ENCODE data around the gene MTCL1. TPM values are rescaled to one million over a fixed set of nuclear protein-coding genes. Genes with fewer than 3 reads are reported as not detected.

MTCL1 gene
- total RNA-seq, 1 donor from 2014 or later, result 48.7 TPM

DNA sequence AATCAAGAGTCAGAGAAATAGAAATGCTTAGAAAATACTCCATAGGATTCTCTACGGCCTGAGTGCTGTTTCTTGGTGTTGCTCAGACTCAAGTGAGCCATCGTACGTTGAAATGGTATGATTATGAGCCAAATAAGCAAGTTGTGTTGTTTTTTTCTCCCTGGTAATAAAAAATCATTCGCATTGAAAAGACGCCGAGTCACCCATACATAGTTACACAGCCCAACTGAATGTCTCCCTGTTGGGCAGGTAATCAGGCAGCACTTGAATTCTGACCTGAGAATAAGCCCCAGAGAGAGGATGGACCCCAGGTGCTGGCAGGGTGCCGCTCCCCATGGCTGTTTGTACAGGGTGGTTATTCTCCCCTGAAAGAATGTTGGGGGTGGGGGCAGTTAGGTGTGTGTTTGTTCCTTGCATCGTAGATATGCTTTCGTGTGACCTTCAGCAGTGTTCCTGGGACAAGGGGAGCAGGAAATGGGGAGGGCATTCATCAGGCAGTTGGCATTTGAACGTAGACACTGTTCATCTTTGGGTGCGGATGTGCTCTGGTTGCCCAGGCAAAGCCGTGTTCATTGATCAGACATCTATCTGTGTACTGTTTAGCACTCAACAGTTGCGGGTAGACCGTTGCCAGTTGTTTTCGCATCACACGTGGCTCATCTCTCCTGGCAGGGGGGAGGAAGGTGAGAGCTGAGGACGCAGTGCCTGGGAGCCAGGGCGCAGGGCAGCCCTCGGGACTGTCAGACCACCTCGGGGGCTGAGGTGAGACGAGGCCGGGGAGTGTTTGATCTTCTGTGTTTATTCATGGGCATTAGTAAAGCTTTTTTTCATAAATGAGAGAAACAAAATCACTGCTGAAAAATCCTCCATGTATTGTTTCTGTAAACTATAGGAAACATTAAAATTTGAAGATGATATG lies 27.3 kb downstream of the MTCL1 start:
- H3K9me3 Mint-ChIP-seq, result no peaks in the 10 kb centered on the region
- DNase-seq (ENCODE audit: extremely low spot score, unreplicated experiment), result no peak
- TF ChIP-seq, protein P1, sequence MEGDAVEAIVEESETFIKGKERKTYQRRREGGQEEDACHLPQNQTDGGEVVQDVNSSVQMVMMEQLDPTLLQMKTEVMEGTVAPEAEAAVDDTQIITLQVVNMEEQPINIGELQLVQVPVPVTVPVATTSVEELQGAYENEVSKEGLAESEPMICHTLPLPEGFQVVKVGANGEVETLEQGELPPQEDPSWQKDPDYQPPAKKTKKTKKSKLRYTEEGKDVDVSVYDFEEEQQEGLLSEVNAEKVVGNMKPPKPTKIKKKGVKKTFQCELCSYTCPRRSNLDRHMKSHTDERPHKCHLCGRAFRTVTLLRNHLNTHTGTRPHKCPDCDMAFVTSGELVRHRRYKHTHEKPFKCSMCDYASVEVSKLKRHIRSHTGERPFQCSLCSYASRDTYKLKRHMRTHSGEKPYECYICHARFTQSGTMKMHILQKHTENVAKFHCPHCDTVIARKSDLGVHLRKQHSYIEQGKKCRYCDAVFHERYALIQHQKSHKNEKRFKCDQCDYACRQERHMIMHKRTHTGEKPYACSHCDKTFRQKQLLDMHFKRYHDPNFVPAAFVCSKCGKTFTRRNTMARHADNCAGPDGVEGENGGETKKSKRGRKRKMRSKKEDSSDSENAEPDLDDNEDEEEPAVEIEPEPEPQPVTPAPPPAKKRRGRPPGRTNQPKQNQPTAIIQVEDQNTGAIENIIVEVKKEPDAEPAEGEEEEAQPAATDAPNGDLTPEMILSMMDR (conservative IDR thresholded peaks at IDR 0.05), result no peak
- H3K27me3 Mint-ChIP-seq, result no peaks in the 10 kb centered on the region
- peaks cover 40% of the 10 kb centered on the region for H3K4me1 Mint-ChIP-seq (ENCODE audit: unreplicated experiment)
- H3K4me3 Mint-ChIP-seq, result no peak overlapping the region
- H3K36me3 Mint-ChIP-seq, result peaks cover 27% of the 10 kb centered on the region
- no peak overlapping the region for H3K27ac Mint-ChIP-seq

DNA sequence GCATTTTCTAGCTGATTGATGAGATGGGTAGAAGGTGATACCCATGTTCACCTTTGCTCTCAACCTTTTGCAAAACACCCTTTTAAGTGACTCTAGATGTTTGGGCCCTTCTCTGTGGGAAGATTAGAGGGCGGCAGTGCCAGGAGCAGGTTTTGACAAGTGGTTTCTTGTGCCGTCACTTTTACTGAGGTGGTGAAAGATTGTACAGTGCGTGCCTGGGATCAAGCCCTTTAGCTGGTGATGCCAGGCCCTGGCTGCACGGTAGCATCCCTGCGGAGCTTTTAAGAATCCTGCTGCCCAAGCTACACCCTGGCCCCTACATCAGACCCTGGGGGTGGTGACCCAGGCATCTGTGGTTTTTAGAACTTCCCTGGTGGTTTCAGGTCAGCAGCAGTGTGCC lies 29.1 kb downstream of the MTCL1 start:
- Mint-ChIP-seq H3K4me1 (ENCODE audit: unreplicated experiment) (peaks cover 45% of the 10 kb centered on the region), H3K27ac (no peak overlapping the region)
- DNase-seq (ENCODE audit: extremely low spot score, unreplicated experiment), result no peak

DNA sequence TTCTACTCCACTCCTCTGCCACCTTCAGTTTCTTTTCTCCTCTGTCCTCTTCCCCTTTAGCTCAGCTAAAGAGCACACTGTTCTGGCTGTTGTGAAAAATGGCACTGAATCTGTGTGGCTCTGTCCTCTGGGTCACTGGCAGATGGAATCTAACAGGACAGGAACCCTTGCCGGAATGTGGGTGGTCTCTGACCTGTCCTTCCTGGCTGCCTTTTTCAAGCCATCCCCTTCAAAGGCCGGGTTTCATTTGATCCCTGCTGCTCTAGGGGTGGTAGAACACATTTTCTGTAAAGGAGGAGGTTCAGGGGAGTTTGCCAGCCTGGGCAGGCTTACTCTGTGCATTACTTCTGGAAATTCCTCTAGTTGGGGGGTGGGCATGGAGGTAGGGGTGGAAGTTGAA lies 29.9 kb downstream of the MTCL1 start:
- Mint-ChIP-seq H3K4me1 (ENCODE audit: unreplicated experiment) (peaks cover 40% of the 10 kb centered on the region), H3K27ac (peak overlapping the region; percentile 44), H3K4me3 (no peak overlapping the region), H3K36me3 (peaks cover 34% of the 10 kb centered on the region), H3K9me3 (no peaks in the 10 kb centered on the region), H3K27me3 (no peaks in the 10 kb centered on the region)
- DNase-seq (ENCODE audit: extremely low spot score, unreplicated experiment), result no peak
- TF ChIP-seq, protein P1 (conservative IDR thresholded peaks at IDR 0.05), result no peak

More for the DNA sequence above, 29.1 kb downstream of the MTCL1 start:
- Mint-ChIP-seq H3K36me3 (peaks cover 30% of the 10 kb centered on the region), H3K9me3 (no peaks in the 10 kb centered on the region), H3K27me3 (no peaks in the 10 kb centered on the region), H3K4me3 (no peak overlapping the region)
- TF ChIP-seq, protein P1 (conservative IDR thresholded peaks at IDR 0.05), result no peak

GRCh38 chr18:8741117-8741516 lies 35.8 kb downstream of the MTCL1 start:
- no peak overlapping the region for H3K27ac Mint-ChIP-seq
- H3K4me3 Mint-ChIP-seq, result no peak overlapping the region
- TF ChIP-seq, protein P1 (conservative IDR thresholded peaks at IDR 0.05), result no peak
- peaks cover 22% of the 10 kb centered on the region for H3K36me3 Mint-ChIP-seq
- no peak for DNase-seq (ENCODE audit: extremely low spot score, unreplicated experiment)
- H3K4me1 Mint-ChIP-seq (ENCODE audit: unreplicated experiment), result peaks cover 24% of the 10 kb centered on the region
- H3K27me3 Mint-ChIP-seq, result no peaks in the 10 kb centered on the region
- no peaks in the 10 kb centered on the region for H3K9me3 Mint-ChIP-seq

GRCh38 chr18:8741532-8741931 lies 36.2 kb downstream of the MTCL1 start:
- Mint-ChIP-seq H3K36me3 (peaks cover 19% of the 10 kb centered on the region), H3K9me3 (no peaks in the 10 kb centered on the region), H3K27ac (no peak overlapping the region), H3K4me3 (no peak overlapping the region), H3K27me3 (no peaks in the 10 kb centered on the region), H3K4me1 (ENCODE audit: unreplicated experiment) (peaks cover 23% of the 10 kb centered on the region)
- no peak for DNase-seq (ENCODE audit: extremely low spot score, unreplicated experiment)
- TF ChIP-seq, protein P1 (conservative IDR thresholded peaks at IDR 0.05), result no peak
